ENCODE measurements around the gene TMEM184B.
A peak's percentile ranks its signal among the peaks of the same experiment; 100 is the strongest.

DNA sequence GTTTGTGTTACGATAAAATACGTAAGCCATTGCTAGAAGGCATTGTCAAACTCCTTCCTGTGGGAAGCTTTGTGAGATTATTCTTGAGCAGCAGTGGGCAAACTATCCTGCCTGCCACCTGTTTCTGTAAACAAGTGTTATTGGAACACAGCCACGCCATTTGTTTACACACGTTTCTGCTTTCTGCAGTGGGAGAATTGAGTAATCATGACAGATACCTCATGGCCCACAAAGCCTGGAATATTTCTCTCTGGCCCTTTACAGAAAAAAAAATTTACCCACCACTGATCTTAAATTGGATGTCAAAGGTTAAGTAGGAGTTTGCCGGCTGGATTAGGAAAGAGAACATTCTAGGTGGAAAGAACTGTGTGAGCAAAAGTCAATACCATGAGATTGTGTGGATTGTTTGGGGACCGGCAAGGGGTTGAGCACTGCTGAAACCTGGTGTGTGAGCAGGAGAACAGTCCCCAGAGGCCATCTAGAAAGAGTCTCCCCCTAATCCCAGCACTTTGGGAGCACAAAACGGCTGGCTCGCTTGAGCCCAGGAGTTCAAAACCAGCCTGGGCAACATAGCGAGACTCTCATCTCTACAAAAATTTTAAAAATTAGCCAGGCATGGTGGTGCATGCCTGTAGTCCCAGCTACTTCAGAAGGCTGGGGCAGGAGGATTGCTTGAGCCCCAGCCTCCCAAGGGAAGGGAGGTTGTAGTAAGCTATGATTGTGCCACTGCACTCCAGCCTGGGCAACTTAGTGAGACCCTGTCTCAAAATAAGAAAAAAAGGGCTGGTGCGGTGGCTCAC lies 85.2 kb downstream of the TMEM184B start:
- TF ChIP-seq, protein P1, sequence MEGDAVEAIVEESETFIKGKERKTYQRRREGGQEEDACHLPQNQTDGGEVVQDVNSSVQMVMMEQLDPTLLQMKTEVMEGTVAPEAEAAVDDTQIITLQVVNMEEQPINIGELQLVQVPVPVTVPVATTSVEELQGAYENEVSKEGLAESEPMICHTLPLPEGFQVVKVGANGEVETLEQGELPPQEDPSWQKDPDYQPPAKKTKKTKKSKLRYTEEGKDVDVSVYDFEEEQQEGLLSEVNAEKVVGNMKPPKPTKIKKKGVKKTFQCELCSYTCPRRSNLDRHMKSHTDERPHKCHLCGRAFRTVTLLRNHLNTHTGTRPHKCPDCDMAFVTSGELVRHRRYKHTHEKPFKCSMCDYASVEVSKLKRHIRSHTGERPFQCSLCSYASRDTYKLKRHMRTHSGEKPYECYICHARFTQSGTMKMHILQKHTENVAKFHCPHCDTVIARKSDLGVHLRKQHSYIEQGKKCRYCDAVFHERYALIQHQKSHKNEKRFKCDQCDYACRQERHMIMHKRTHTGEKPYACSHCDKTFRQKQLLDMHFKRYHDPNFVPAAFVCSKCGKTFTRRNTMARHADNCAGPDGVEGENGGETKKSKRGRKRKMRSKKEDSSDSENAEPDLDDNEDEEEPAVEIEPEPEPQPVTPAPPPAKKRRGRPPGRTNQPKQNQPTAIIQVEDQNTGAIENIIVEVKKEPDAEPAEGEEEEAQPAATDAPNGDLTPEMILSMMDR (IDR thresholded peaks at IDR 0.05) = no peak
- no peak for TF ChIP-seq POLR2A (IDR thresholded peaks at IDR 0.05)
- TF ChIP-seq EP300 (IDR thresholded peaks at IDR 0.05) = peak in 1 of 2 donors; percentile 53
